MCF 10A (cell line): ENCODE measurements around the gene RAC2. TPM values are rescaled to one million over a fixed set of nuclear protein-coding genes. Genes with fewer than 3 reads are reported as not detected.
"Not testable (repeated sequence)": the region's sequence is repeated elsewhere in the genome, so short reads cannot be mapped to it uniquely, and the experiment has no call there.

Source experiments
- BruUV-seq: library from RNA; stranded (reverse); fragments of 400-500 nt; replicated peaks from 2 replicates; lab custom pipeline; 2021; lab: Mats Ljungman, UMichigan
- CTCF ChIA-PET: fragments of 300-600 bp; sonication (Branson Sonifier 250); formaldehyde crosslinking; extraction: SDS; loops from one replicate; lab custom pipeline; 2021; ENCODE audit warnings: antibody characterized with exemption, inconsistent platforms; lab: Yijun Ruan, JAX
- POLR2A ChIA-PET: fragments of 300-600, 350-650 bp; sonication (Branson Sonifier 250); formaldehyde crosslinking; extraction: SDS; loops from one replicate; lab custom pipeline; 2020; ENCODE audit warnings: antibody characterized with exemption, inconsistent platforms; lab: Yijun Ruan, JAX
- DNase-seq: peaks from one replicate; pipeline ENCODE4 v3.0.0-alpha.2; 2018; ENCODE audit not compliant: unreplicated experiment
- H3K27ac Mint-ChIP-seq: one replicate; pipeline ENCODE4 v1.8.0; 2022; ENCODE audit warnings: mild to moderate bottlenecking, low read depth, mixed read lengths; ENCODE audit not compliant: unreplicated experiment
- H3K27me3 Mint-ChIP-seq: one replicate; pipeline ENCODE4 v1.8.0; 2022; ENCODE audit warnings: mixed read lengths; ENCODE audit not compliant: insufficient read depth, unreplicated experiment
- H3K36me3 Mint-ChIP-seq: one replicate; pipeline ENCODE4 v1.8.0; 2022; ENCODE audit warnings: mild to moderate bottlenecking, moderate library complexity, mixed read lengths; ENCODE audit not compliant: insufficient read depth, unreplicated experiment
- H3K4me1 Mint-ChIP-seq: one replicate; pipeline ENCODE4 v1.8.0; 2022; ENCODE audit warnings: mixed read lengths; ENCODE audit not compliant: insufficient read depth, unreplicated experiment
- H3K4me3 Mint-ChIP-seq: one replicate; pipeline ENCODE4 v1.8.0; 2022; ENCODE audit warnings: mild to moderate bottlenecking, moderate library complexity, mixed read lengths; ENCODE audit not compliant: unreplicated experiment
- H3K9me3 Mint-ChIP-seq: one replicate; pipeline ENCODE4 v1.8.0; 2022; ENCODE audit warnings: mixed read lengths; ENCODE audit not compliant: unreplicated experiment
- intact Hi-C: fragments of 100-400 bp; cut with micrococcal nuclease; formaldehyde crosslinking; loops from 2 replicates; pipeline ENCODE4 v1.14.1; 2022
- total RNA-seq: library from RNA; stranded (reverse); gene quantifications from 2 replicates; pipeline ENCODE4 v1.2.3, GENCODE V29; 2022
- TF ChIP-seq, protein P1 (sequence below): fragments of 200-600 bp; IDR thresholded peaks from one replicate; pipeline ENCODE4 v1.8.0; 2022; ENCODE audit warnings: antibody characterized with exemption, mild to moderate bottlenecking; ENCODE audit not compliant: unreplicated experiment

The RAC2 gene
- total RNA-seq, 1 experiment from 2014 or later = 42.4 TPM

DNA sequence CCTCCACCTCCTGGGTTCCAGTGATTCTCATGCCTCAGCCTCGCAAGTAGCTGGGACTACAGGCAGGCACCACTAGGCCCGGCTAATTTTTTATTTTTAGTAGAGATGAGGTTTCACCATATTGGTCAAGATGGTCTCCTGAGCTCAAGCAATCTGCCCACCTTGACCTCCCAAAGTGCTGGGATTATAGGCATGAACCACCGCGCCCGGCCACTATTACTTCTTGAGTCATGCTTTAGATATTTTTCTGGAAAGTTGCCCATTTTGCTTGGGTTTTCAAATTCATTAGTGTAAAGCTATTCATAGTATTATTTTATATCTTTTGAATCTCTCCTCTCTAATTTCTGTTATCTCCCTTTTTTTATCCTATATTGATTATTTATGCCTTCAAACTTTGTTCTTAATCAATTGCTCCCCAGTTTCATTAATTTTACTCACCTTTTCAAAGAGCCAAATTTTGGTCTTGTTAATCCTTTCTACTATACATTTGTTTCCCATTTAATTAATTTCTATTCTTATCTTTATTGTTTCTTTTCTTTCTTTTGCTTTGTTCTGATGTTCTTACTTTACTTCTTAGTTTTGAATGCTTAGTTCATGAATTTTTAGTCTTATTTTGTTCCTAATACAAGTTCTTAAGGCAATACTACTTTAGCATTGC is 10.3 kb upstream of the RAC2 start:
- TF ChIP-seq, protein P1, sequence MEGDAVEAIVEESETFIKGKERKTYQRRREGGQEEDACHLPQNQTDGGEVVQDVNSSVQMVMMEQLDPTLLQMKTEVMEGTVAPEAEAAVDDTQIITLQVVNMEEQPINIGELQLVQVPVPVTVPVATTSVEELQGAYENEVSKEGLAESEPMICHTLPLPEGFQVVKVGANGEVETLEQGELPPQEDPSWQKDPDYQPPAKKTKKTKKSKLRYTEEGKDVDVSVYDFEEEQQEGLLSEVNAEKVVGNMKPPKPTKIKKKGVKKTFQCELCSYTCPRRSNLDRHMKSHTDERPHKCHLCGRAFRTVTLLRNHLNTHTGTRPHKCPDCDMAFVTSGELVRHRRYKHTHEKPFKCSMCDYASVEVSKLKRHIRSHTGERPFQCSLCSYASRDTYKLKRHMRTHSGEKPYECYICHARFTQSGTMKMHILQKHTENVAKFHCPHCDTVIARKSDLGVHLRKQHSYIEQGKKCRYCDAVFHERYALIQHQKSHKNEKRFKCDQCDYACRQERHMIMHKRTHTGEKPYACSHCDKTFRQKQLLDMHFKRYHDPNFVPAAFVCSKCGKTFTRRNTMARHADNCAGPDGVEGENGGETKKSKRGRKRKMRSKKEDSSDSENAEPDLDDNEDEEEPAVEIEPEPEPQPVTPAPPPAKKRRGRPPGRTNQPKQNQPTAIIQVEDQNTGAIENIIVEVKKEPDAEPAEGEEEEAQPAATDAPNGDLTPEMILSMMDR = no peak
- H3K4me3 Mint-ChIP-seq = no peak overlapping the region
- no peak overlapping the region for H3K27ac Mint-ChIP-seq
- H3K27me3 Mint-ChIP-seq = no peaks in the 10 kb centered on the region
- H3K9me3 Mint-ChIP-seq = no peaks in the 10 kb centered on the region
- H3K36me3 Mint-ChIP-seq = no peaks in the 10 kb centered on the region
- ChIA-PET CTCF (interaction anchor here (1.0 to 1.8 kb wide), 3 partner anchors 25 to 57 kb away, joined by 3 to 4 read pairs (median 4); no protein-coding TSS in a partner anchor), POLR2A (interaction anchor here (0.7 to 4.7 kb wide), 4 partner anchors 11 to 266 kb away, joined by 4 to 27 read pairs (median 5); partner anchors contain the start of gene RAC2)
- H3K4me1 Mint-ChIP-seq = peaks cover 23% of the 10 kb centered on the region
- BruUV-seq = TSS peak; percentile 71
- peak; percentile 83 for DNase-seq
- intact Hi-C loops = no loop called here

DNA sequence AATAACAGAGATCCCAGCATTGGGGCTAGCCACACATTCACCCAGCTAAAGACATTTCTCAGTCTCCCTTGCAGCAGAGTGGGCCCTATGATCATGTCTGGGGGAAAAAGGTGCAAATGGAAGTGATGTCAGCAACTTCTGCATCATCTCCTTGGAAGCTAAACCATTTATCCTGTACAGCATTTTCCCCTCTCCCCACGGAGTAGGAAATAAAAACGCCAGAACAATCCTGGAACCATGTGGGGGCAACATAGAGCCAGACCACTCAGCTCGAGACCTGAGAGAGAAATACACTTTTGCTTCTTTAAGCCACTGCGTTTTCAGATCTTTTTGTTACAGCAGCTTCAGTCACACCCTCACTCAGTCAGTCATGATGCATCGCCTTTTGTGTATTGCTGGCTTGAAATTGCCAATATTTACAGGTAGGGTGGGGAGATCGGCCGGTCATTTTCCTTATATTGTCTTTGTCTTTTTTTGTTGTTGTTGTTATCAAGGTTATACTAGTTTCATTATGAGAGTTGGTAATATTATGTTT is 9.1 kb upstream of the RAC2 start:
- BruUV-seq = no TSS peak
- Mint-ChIP-seq H3K27ac (no peak overlapping the region), H3K9me3 (no peaks in the 10 kb centered on the region), H3K36me3 (no peaks in the 10 kb centered on the region), H3K27me3 (no peaks in the 10 kb centered on the region), H3K4me3 (no peak overlapping the region), H3K4me1 (peaks cover 22% of the 10 kb centered on the region)
- TF ChIP-seq, protein P1 = no peak
- CTCF ChIA-PET = interaction anchor here (1.4 to 1.8 kb wide), 2 partner anchors 54 to 56 kb away, joined by 3 to 4 read pairs; no protein-coding TSS in a partner anchor
- intact Hi-C loops = no loop called here
- no peak for DNase-seq
- POLR2A ChIA-PET = interaction anchor here (4.7 kb wide), 1 partner anchor 10 kb away, joined by 27 read pairs; the partner anchor contains the start of gene RAC2

DNA sequence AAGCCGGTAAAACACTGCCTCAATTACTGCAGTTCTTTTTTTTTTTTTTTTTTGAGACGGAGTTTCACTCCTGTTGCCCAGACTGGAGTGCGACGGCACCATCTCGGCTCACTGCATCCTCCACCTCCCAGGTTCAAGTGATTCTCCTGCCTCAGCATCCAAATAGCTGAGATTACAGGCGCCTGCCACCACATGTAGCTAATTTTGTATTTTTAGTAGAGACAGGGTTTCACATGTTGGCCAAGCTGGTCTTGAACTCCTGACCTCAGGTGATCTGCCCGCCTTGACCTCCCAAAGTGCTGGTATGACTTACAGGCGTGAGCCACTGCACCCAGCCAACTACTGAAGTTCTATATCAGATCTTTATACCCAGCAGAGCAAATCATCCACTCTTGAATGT is 7.8 kb upstream of the RAC2 start:
- intact Hi-C loops = not testable (repeated sequence)

DNA sequence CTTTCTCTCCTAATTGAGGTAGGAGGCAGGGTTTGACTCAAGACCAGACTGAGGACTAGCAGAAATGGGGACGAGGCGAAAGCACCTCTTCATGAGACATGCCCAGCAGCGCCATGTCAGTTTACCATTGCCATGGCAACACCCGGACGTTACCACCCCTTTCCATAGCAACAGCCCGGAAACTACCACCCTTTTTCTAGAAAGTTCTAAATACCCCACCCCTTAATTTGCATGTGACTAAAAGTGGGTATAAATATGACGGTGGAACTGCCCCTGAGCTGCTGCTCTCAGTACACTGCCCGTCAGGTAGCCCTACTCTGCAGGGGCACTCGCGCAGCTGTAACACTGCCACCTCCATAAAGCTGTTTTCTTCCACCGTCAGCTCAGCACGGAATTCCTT is 5.9 kb upstream of the RAC2 start:
- intact Hi-C loops = no loop called here
- TF ChIP-seq, protein P1 = no peak
- no peak overlapping the region for H3K4me3 Mint-ChIP-seq
- no peaks in the 10 kb centered on the region for H3K27me3 Mint-ChIP-seq
- ChIA-PET CTCF (interaction anchor here (0.5 to 2.1 kb wide), 4 partner anchors 11 to 162 kb away, joined by 3 to 13 read pairs (median 4); no protein-coding TSS in a partner anchor), POLR2A (interaction anchor here (0.5 kb wide), 1 partner anchor 647 kb away, joined by 5 read pairs; no protein-coding TSS in a partner anchor)
- BruUV-seq = no TSS peak
- H3K36me3 Mint-ChIP-seq = no peaks in the 10 kb centered on the region
- no peak overlapping the region for H3K27ac Mint-ChIP-seq
- H3K4me1 Mint-ChIP-seq = peaks cover 8% of the 10 kb centered on the region
- no peak for DNase-seq
- no peaks in the 10 kb centered on the region for H3K9me3 Mint-ChIP-seq

More for the DNA sequence above, 7.8 kb upstream of the RAC2 start:
- ChIA-PET POLR2A (interaction anchor here (4.7 kb wide), 1 partner anchor 8 kb away, joined by 27 read pairs; the partner anchor contains the start of gene RAC2), CTCF (interaction anchor here (2.1 kb wide), 1 partner anchor 9 kb away, joined by 13 read pairs; no protein-coding TSS in a partner anchor)
- not testable (repeated sequence) for BruUV-seq, H3K9me3 Mint-ChIP-seq, H3K4me3 Mint-ChIP-seq, H3K27ac Mint-ChIP-seq, H3K36me3 Mint-ChIP-seq, DNase-seq, H3K27me3 Mint-ChIP-seq
- peaks cover 18% of the 10 kb centered on the region for H3K4me1 Mint-ChIP-seq
